H1 (cell line): ENCODE data around the gene MYLK. TPM values are rescaled to one million over a fixed set of nuclear protein-coding genes. Genes with fewer than 3 reads are reported as not detected.

Source experiments
- CTCF ChIA-PET: fragments of 300-600 bp; sonication (Branson Sonifier 250); formaldehyde crosslinking; loops from one replicate; lab custom pipeline; 2021; ENCODE audit not compliant: partially characterized antibody; lab: Charles Lee
- POLR2A ChIA-PET: fragments of 300-600 bp; sonication (Branson Sonifier 250); formaldehyde crosslinking; loops from one replicate; lab custom pipeline; 2021; ENCODE audit warnings: inconsistent platforms; ENCODE audit not compliant: partially characterized antibody; lab: Charles Lee
- DNase-seq, 2 experiments: peaks; one replicate each; pipeline versions ENCODE4 v3.0.0 to v3.0.0-alpha.2; 2010 to 2022; ENCODE audit warnings: low spot score in 2 of 2, low read depth in 1 of 2, mixed read lengths in 1 of 2
- FAIRE-seq: peaks from 2 replicates; lab custom pipeline; 2011; peaks lifted over from hg19 to GRCh38; lab: Jason Lieb, UNC
- H2AFZ ChIP-seq: 2 replicates; pipeline ENCODE4 v1.8.1; 2012; ENCODE audit warnings: low read length, inconsistent platforms
- H2AK5ac ChIP-seq: 2 replicates; pipeline ENCODE4 v1.6.1; 2013; ENCODE audit warnings: low read depth, low read length
- H2BK120ac ChIP-seq: replicated peaks from 2 replicates; pipeline ENCODE3; 2013; ENCODE audit warnings: low read depth, low read length, inconsistent platforms
- H2BK12ac ChIP-seq: 2 replicates; pipeline ENCODE4 v1.6.1; 2013; ENCODE audit warnings: low read depth, low read length
- H2BK15ac ChIP-seq: 2 replicates; pipeline ENCODE4 v1.6.1; 2013; ENCODE audit warnings: low read length
- H2BK20ac ChIP-seq: 2 replicates; pipeline ENCODE4 v1.6.1; 2013; ENCODE audit warnings: low read length
- H2BK5ac ChIP-seq: 2 replicates; pipeline ENCODE4 v1.6.1; 2013; ENCODE audit warnings: low read depth, low read length
- H3K14ac ChIP-seq: 2 replicates; pipeline ENCODE4 v1.6.1; 2013; ENCODE audit warnings: inconsistent platforms; ENCODE audit not compliant: insufficient read length
- H3K18ac ChIP-seq: 2 replicates; pipeline ENCODE4 v1.6.1; 2013; ENCODE audit warnings: low read length; ENCODE audit errors: extremely low read depth
- H3K23ac ChIP-seq: 2 replicates; pipeline ENCODE4 v1.6.1; 2013; ENCODE audit warnings: inconsistent platforms; ENCODE audit not compliant: insufficient read length
- H3K23me2 ChIP-seq: 2 replicates; pipeline ENCODE4 v1.6.1; 2013; ENCODE audit warnings: low read depth, low read length
- H3K27ac ChIP-seq: 2 replicates; pipeline ENCODE4 v1.6.1; 2011; ENCODE audit warnings: low read depth, low read length, inconsistent platforms
- H3K27me3 ChIP-seq, 4 experiments: replicated peaks in 1 of 4; 1 replicate in 1 of 4; 2 replicates in 3 of 4; pipeline versions ENCODE4 v1.6.1 to v1.8.1; 2011 to 2013; ENCODE audit warnings: low read length in 3 of 4, mild to moderate bottlenecking in 3 of 4, inconsistent platforms in 2 of 4, mixed read lengths in 2 of 4, moderate library complexity in 1 of 4; ENCODE audit not compliant: control insufficient read depth in 3 of 4, insufficient read depth in 3 of 4; ENCODE audit errors: extremely low read depth in 1 of 4
- H3K36me3 ChIP-seq, 4 experiments: 2 replicates each; pipeline versions ENCODE4 v1.6.1 to v1.8.1; 2011 to 2013; ENCODE audit warnings: mild to moderate bottlenecking in 4 of 4, low read length in 3 of 4, moderate library complexity in 2 of 4, control low read depth in 1 of 4, inconsistent platforms in 1 of 4; ENCODE audit not compliant: insufficient read depth in 4 of 4, control insufficient read depth in 2 of 4
- H3K4ac ChIP-seq: replicated peaks from 2 replicates; pipeline ENCODE3; 2013; ENCODE audit warnings: low read length, low read depth, mixed read lengths, inconsistent platforms; ENCODE audit not compliant: insufficient read length
- H3K4me1 ChIP-seq, 4 experiments: replicated peaks in 1 of 4; 1 replicate in 1 of 4; 2 replicates in 3 of 4; pipeline versions ENCODE4 v1.6.1 to v1.8.1; 2011 to 2013; ENCODE audit warnings: low read length in 3 of 4, inconsistent platforms in 2 of 4, mixed read lengths in 1 of 4; ENCODE audit not compliant: insufficient read depth in 4 of 4, control insufficient read depth in 3 of 4
- H3K4me2 ChIP-seq, 2 experiments: 2 replicates each; pipeline versions ENCODE4 v1.6.1 to v1.8.1; 2011 to 2013; ENCODE audit warnings: low read depth in 2 of 2, low read length in 2 of 2, control low read depth in 1 of 2, inconsistent platforms in 1 of 2, mild to moderate bottlenecking in 1 of 2; ENCODE audit not compliant: insufficient read depth in 1 of 2
- H3K4me3 ChIP-seq, 4 experiments: fragments of 200-600, 300-600 bp in 1 of 4; sonication (generic), shearing (Covaris generic), sonication (Bioruptor Twin) in 1 of 4; 2 replicates each; pipeline versions ENCODE4 v1.5.1 to v1.8.1; 2011 to 2016; ENCODE audit warnings: low read length in 4 of 4, low read depth in 3 of 4, control low read depth in 2 of 4, inconsistent platforms in 2 of 4, mild to moderate bottlenecking in 2 of 4, mixed read lengths in 1 of 4, moderate library complexity in 1 of 4; ENCODE audit not compliant: insufficient read depth in 2 of 4; ENCODE audit errors: extremely low read depth in 1 of 4
- H3K56ac ChIP-seq: replicated peaks from 2 replicates; pipeline ENCODE3; 2013; ENCODE audit warnings: low read depth, mild to moderate bottlenecking, mixed read lengths, low read length, inconsistent platforms; ENCODE audit not compliant: insufficient read length
- H3K79me1 ChIP-seq: 2 replicates; pipeline ENCODE4 v1.6.1; 2013; ENCODE audit warnings: low read depth, low read length, control low read depth
- H3K79me2 ChIP-seq, 2 experiments: 2 replicates each; pipeline versions ENCODE4 v1.6.1 to v1.8.1; 2012 to 2013; ENCODE audit warnings: low read length in 2 of 2, mild to moderate bottlenecking in 2 of 2, inconsistent platforms in 1 of 2; ENCODE audit not compliant: insufficient read depth in 2 of 2, control insufficient read depth in 1 of 2
- H3K9ac ChIP-seq, 4 experiments: replicated peaks in 1 of 4; 1 replicate in 1 of 4; 2 replicates in 3 of 4; pipeline versions ENCODE4 v1.6.1 to v1.8.1; 2011 to 2013; ENCODE audit warnings: low read depth in 3 of 4, low read length in 3 of 4, control low read depth in 2 of 4, mild to moderate bottlenecking in 2 of 4, moderate library complexity in 2 of 4, inconsistent platforms in 1 of 4; ENCODE audit errors: extremely low read depth in 1 of 4
- H3K9me3 ChIP-seq, 2 experiments: 2 replicates each; pipeline versions ENCODE4 v1.6.1 to v1.8.1; 2012 to 2013; ENCODE audit warnings: mild to moderate bottlenecking in 2 of 2, moderate library complexity in 2 of 2, control low read depth in 1 of 2, inconsistent platforms in 1 of 2, low read depth in 1 of 2, low read length in 1 of 2, mixed read lengths in 1 of 2; ENCODE audit not compliant: insufficient read depth in 2 of 2
- H4K20me1 ChIP-seq, 2 experiments: replicated peaks in 1 of 2; 2 replicates each; pipeline versions ENCODE3 to v1.8.1; 2011 to 2013; ENCODE audit warnings: inconsistent platforms in 2 of 2, low read length in 2 of 2, mild to moderate bottlenecking in 1 of 2; ENCODE audit not compliant: insufficient read depth in 2 of 2, control insufficient read depth in 1 of 2
- H4K5ac ChIP-seq: 2 replicates; pipeline ENCODE4 v1.6.1; 2013; ENCODE audit warnings: low read length, low read depth, mixed read lengths, inconsistent platforms; ENCODE audit not compliant: insufficient read length
- H4K8ac ChIP-seq: 2 replicates; pipeline ENCODE4 v1.8.0; 2013; ENCODE audit warnings: mild to moderate bottlenecking, moderate library complexity, low read length, inconsistent platforms; ENCODE audit not compliant: insufficient read depth; ENCODE audit errors: extremely low read depth
- H4K91ac ChIP-seq: replicated peaks from 2 replicates; pipeline ENCODE3; 2013; ENCODE audit warnings: low read length, mixed read lengths, inconsistent platforms; ENCODE audit not compliant: insufficient read length
- ASH2L ChIP-seq: fragments of 200-600, 300-600 bp; sonication (generic); IDR thresholded peaks from one replicate; pipeline ENCODE4 v1.7.1; 2017; ENCODE audit warnings: low read length
- CBX5 ChIP-seq: fragments of 300-800, 300-1000 bp; sonication (generic); IDR thresholded peaks from 2 replicates; pipeline ENCODE4 v1.7.1; 2016; ENCODE audit warnings: antibody characterized with exemption, low read length, low read depth
- CEBPB ChIP-seq: IDR thresholded peaks from 2 replicates; pipeline ENCODE4 v1.6.1; 2012; ENCODE audit warnings: low read depth, low read length
- CHD1 ChIP-seq: IDR thresholded peaks from 2 replicates; pipeline ENCODE4 v1.6.1; 2012; ENCODE audit warnings: low read depth, low read length, improper control_type of control experiment
- EGR1 ChIP-seq: IDR thresholded peaks from 2 replicates; pipeline ENCODE4 v1.6.1; 2011; ENCODE audit warnings: low read depth, low read length, borderline replicate concordance
- HDAC6 ChIP-seq: IDR thresholded peaks from one replicate; pipeline ENCODE4 v1.7.1; 2012; ENCODE audit warnings: low read depth, mild to moderate bottlenecking, inconsistent platforms, low read length, moderate library complexity
- JUN ChIP-seq: IDR thresholded peaks from 2 replicates; pipeline ENCODE4 v1.6.1; 2011; ENCODE audit warnings: low read depth, mild to moderate bottlenecking, improper control_type of control experiment, low read length
- KDM1A ChIP-seq: fragments of 200-600, 300-600 bp; sonication (generic); IDR thresholded peaks from 2 replicates; pipeline ENCODE4 v1.7.1; 2016; ENCODE audit warnings: mild to moderate bottlenecking, low read length, borderline replicate concordance
- MAFK ChIP-seq: IDR thresholded peaks from 2 replicates; pipeline ENCODE4 v1.6.1; 2012; ENCODE audit warnings: low read depth, mild to moderate bottlenecking, improper control_type of control experiment, low read length
- POLR2A ChIP-seq, 2 experiments: IDR thresholded peaks; 1 replicate in 1 of 2; 2 replicates in 1 of 2; pipeline ENCODE4 v1.6.1; 2011; ENCODE audit warnings: low read depth in 2 of 2, low read length in 2 of 2, mild to moderate bottlenecking in 2 of 2; ENCODE audit errors: control extremely low read depth in 1 of 2
- POLR2AphosphoS5 ChIP-seq: IDR thresholded peaks from 2 replicates; pipeline ENCODE4 v1.6.1; 2011; ENCODE audit warnings: low read depth, low read length
- POU5F1 ChIP-seq: IDR thresholded peaks from 2 replicates; pipeline ENCODE4 v1.6.1; 2011; ENCODE audit warnings: low read depth, mild to moderate bottlenecking, low read length, moderate library complexity
- SIRT6 ChIP-seq: IDR thresholded peaks from one replicate; pipeline ENCODE4 v1.7.1; 2012; ENCODE audit warnings: low read length, inconsistent platforms
- SP1 ChIP-seq: IDR thresholded peaks from 2 replicates; pipeline ENCODE4 v1.6.1; 2011; ENCODE audit warnings: low read depth, low read length
- SP2 ChIP-seq: IDR thresholded peaks from 2 replicates; pipeline ENCODE4 v1.6.1; 2012; ENCODE audit warnings: mild to moderate bottlenecking, low read length, inconsistent platforms
- SRF ChIP-seq: IDR thresholded peaks from 2 replicates; pipeline ENCODE4 v1.6.1; 2011; ENCODE audit warnings: mild to moderate bottlenecking, low read depth, low read length, moderate library complexity
- TEAD4 ChIP-seq: IDR thresholded peaks from 2 replicates; pipeline ENCODE4 v1.6.1; 2012; ENCODE audit warnings: low read depth, low read length, inconsistent platforms, mixed read lengths
- YY1 ChIP-seq: IDR thresholded peaks from 2 replicates; pipeline ENCODE4 v1.6.1; 2011; ENCODE audit warnings: low read depth, mild to moderate bottlenecking, low read length
- WGBS, 2 experiments: shearing (Covaris generic) in 1 of 2; methylation state at CpG; one replicate each; pipeline versions ENCODE4 v1.1.6 to v1.1.7; 2013 to 2015; ENCODE audit warnings: low lambda C conversion rate in 2 of 2, mixed read lengths in 2 of 2, inconsistent platforms in 1 of 2, low coverage in 1 of 2, missing lambda C conversion rate in 1 of 2; ENCODE audit not compliant: insufficient replicate concordance in 2 of 2, insufficient coverage in 1 of 2, insufficient read length in 1 of 2; ENCODE audit errors: extremely low coverage in 1 of 2, missing lambda C conversion rate in 1 of 2; 5-methylcytosine and 5-hydroxymethylcytosine counted together
- polyA plus RNA-seq, 7 experiments: library from polyadenylated mRNA; depleted of rRNA in 3 of 7; stranded (reverse) in 5 of 7; unstranded in 2 of 7; fragments of >200 nt in 5 of 7; fragments of 200-250 nt in 2 of 7; gene quantifications; 1 replicate in 5 of 7; 2 replicates in 1 of 7; 4 replicates in 1 of 7; pipeline versions ENCODE4 v1.2.1 to v1.2.3, GENCODE V29; 2011 to 2013; ENCODE audit warnings: missing spikeins in 2 of 7, mixed read lengths in 2 of 7
- total RNA-seq: library from RNA; stranded (reverse); fragmentation: NEBNext Ultra II Directional; extraction: Animal tissue kit (Norgen Biotek cat#: 25700); gene quantifications from 2 replicates; pipeline ENCODE4 v1.2.1, GENCODE V29; 2021

Gene MYLK
- total and polyA plus RNA-seq, 2 of the 8 experiments (the other 6 are each of a cell fraction or from before 2014, with no cell fraction given), result 11.6 to 21.3 TPM

GRCh38 chr3:123593381-123593780, 290.8 kb downstream of the MYLK start:
- FAIRE-seq (no peak), DNase-seq (no peak)
- peaks cover 17 to 20% of the 10 kb centered on the region in 2 experiments for H3K9me3 ChIP-seq
- peaks cover 0 to 10% (median 2%) of the 10 kb centered on the region in 4 experiments; a peak in 3 of 8 replicates for H3K36me3 ChIP-seq
- no peaks in the 10 kb centered on the region for H3K4me1 ChIP-seq
- no peak overlapping the region for H2BK5ac ChIP-seq
- H2AK5ac ChIP-seq, result no peak overlapping the region
- H3K14ac ChIP-seq, result no peak overlapping the region
- ChIA-PET POLR2A (no interaction called here), CTCF (interaction anchor here (1.1 kb wide), 1 partner anchor 41 kb away, joined by 3 read pairs; no protein-coding TSS in a partner anchor)
- no peak overlapping the region for H3K27ac ChIP-seq
- H3K79me1 ChIP-seq, result no peaks in the 10 kb centered on the region
- no peaks in the 10 kb centered on the region; the same call in 1 of the 2 replicates for H3K23me2 ChIP-seq
- H4K8ac ChIP-seq, result no peak overlapping the region
- no peak overlapping the region for H2BK120ac ChIP-seq
- H2AFZ ChIP-seq, result no peak overlapping the region
- H3K4me3 ChIP-seq, result no peak overlapping the region
- H3K27me3 ChIP-seq, result no peaks in the 10 kb centered on the region
- WGBS, 2 experiments, result 94% methylated on average over 3 of the region's 3 CpGs; no CpG with 5 or more reads in 1 of the 2 experiments
- TF ChIP-seq JUN, result no peak
- TF ChIP-seq SP2, result no peak
- TF ChIP-seq SIRT6, result no peak
- TF ChIP-seq SRF, result no peak
- no peak for TF ChIP-seq KDM1A
- no peak for TF ChIP-seq CHD1
- TF ChIP-seq POLR2AphosphoS5, result no peak
- no peak for TF ChIP-seq HDAC6
- no peak for TF ChIP-seq YY1
- no peak for TF ChIP-seq TEAD4
- TF ChIP-seq POLR2A (IDR thresholded peaks at IDR 0.05; ENCODE audit: control extremely low read depth in 1 of 2, low read depth in 2 of 2, low read length in 2 of 2), result no peak
- no peak for TF ChIP-seq CBX5
- TF ChIP-seq ASH2L, result no peak
- no peak for TF ChIP-seq POU5F1
- no peak for TF ChIP-seq MAFK
- no peak for TF ChIP-seq CEBPB
- TF ChIP-seq SP1, result no peak
- TF ChIP-seq EGR1, result no peak
- H3K4me2 ChIP-seq, result no peak overlapping the region
- H3K4ac ChIP-seq, result no peak overlapping the region
- no peak overlapping the region for H2BK15ac ChIP-seq
- no peaks in the 10 kb centered on the region for H3K79me2 ChIP-seq
- no peak overlapping the region for H3K9ac ChIP-seq
- H4K20me1 ChIP-seq, result no peaks in the 10 kb centered on the region
- H3K56ac ChIP-seq, result no peak overlapping the region
- no peak overlapping the region for H4K5ac ChIP-seq
- no peak overlapping the region for H2BK20ac ChIP-seq
- no peak overlapping the region for H3K23ac ChIP-seq
- H2BK12ac ChIP-seq, result no peak overlapping the region
- H3K18ac ChIP-seq, result no peak overlapping the region
- H4K91ac ChIP-seq, result no peak overlapping the region
